Measurements from ENCODE around the gene SOX18. TPM values are rescaled to one million over a fixed set of nuclear protein-coding genes. Genes with fewer than 3 reads are reported as not detected.
A peak's percentile ranks its signal among the peaks of the same experiment; 100 is the strongest.

The SOX18 gene
- total RNA-seq, 1 experiment from 2014 or later: not detected

- intact Hi-C loops (cut with micrococcal nuclease; ENCODE audit: unreplicated experiment): no loop called here
These were observed 13.4 kb upstream of the SOX18 start, which contains the start of gene TCEA2 for GRCh38 chr20:64062596-64063388. TSS of gene TCEA2 (plus strand) at chr20:64063198. CDS start at chr20:64063313, 115 bp downstream.

GRCh38 chr20:64062276-64062595 is 12.8 kb upstream of the SOX18 start:
- Mint-ChIP-seq H3K27me3 (ENCODE audit: unreplicated experiment) (no peaks in the 10 kb centered on the region), H3K36me3 (ENCODE audit: insufficient read depth, unreplicated experiment) (peaks cover 45% of the 10 kb centered on the region), H3K4me3 (ENCODE audit: low read depth, unreplicated experiment) (peak overlapping the region; percentile 72), H3K4me1 (ENCODE audit: low read depth, unreplicated experiment) (peaks cover 61% of the 10 kb centered on the region), H3K27ac (ENCODE audit: unreplicated experiment) (peak overlapping the region; percentile 12), H3K9me3 (ENCODE audit: low read depth, unreplicated experiment) (no peaks in the 10 kb centered on the region)
- BruUV-seq (replicated peaks): no TSS peak
- CTCF ChIA-PET: interaction anchor here (1.0 to 1.6 kb wide), 4 partner anchors 9 to 24 kb away, joined by 3 to 7 read pairs (median 6); partner anchors contain the start of gene LKAAEAR1
- intact Hi-C loops (cut with micrococcal nuclease; ENCODE audit: unreplicated experiment): no loop called here
- no peak for DNase-seq
- no peak for TF ChIP-seq CTCF (IDR thresholded peaks at IDR 0.05; ENCODE audit: unreplicated experiment)

More at GRCh38 chr20:64062596-64063388, 13.4 kb upstream of the SOX18 start, which contains the start of gene TCEA2:
- DNase-seq: peak; percentile 99
- peaks cover 58% of the 10 kb centered on the region for H3K4me1 Mint-ChIP-seq (ENCODE audit: low read depth, unreplicated experiment)
- H3K27ac Mint-ChIP-seq (ENCODE audit: unreplicated experiment): peak within 1 kb of the TSS; percentile 24
- CTCF ChIA-PET: interaction anchor here (1.0 to 1.6 kb wide), 5 partner anchors 9 to 24 kb away, joined by 3 to 7 read pairs (median 6); partner anchors contain the start of gene LKAAEAR1
- no peak for TF ChIP-seq CTCF (IDR thresholded peaks at IDR 0.05; ENCODE audit: unreplicated experiment)
- peak within 1 kb of the TSS; percentile 72 for H3K4me3 Mint-ChIP-seq (ENCODE audit: low read depth, unreplicated experiment)
- peaks cover 45% of the 10 kb centered on the region for H3K36me3 Mint-ChIP-seq (ENCODE audit: insufficient read depth, unreplicated experiment)
- H3K9me3 Mint-ChIP-seq (ENCODE audit: low read depth, unreplicated experiment): no peaks in the 10 kb centered on the region
- no TSS peak for BruUV-seq (replicated peaks)
- no peaks in the 10 kb centered on the region for H3K27me3 Mint-ChIP-seq (ENCODE audit: unreplicated experiment)

GRCh38 chr20:64058536-64058935 is 9.1 kb upstream of the SOX18 start:
- Mint-ChIP-seq H3K27me3 (ENCODE audit: unreplicated experiment) (peaks cover 25% of the 10 kb centered on the region), H3K9me3 (ENCODE audit: low read depth, unreplicated experiment) (no peaks in the 10 kb centered on the region), H3K4me1 (ENCODE audit: low read depth, unreplicated experiment) (peaks cover 27% of the 10 kb centered on the region), H3K27ac (ENCODE audit: unreplicated experiment) (no peak overlapping the region), H3K36me3 (ENCODE audit: insufficient read depth, unreplicated experiment) (peaks cover 17% of the 10 kb centered on the region), H3K4me3 (ENCODE audit: low read depth, unreplicated experiment) (peak overlapping the region; percentile 49)
- CTCF ChIA-PET: no interaction called here
- DNase-seq: peak; percentile 50
- no TSS peak for BruUV-seq (replicated peaks)
- no peak for TF ChIP-seq CTCF (IDR thresholded peaks at IDR 0.05; ENCODE audit: unreplicated experiment)
- intact Hi-C loops (cut with micrococcal nuclease; ENCODE audit: unreplicated experiment): loop anchor here (10.0 kb wide), 1 partner anchor 164 kb away; the partner anchor contains the start of gene DNAJC5

GRCh38 chr20:64057628-64058498 is 8.4 kb upstream of the SOX18 start:
- Mint-ChIP-seq H3K36me3 (ENCODE audit: insufficient read depth, unreplicated experiment) (peaks cover 10% of the 10 kb centered on the region), H3K27ac (ENCODE audit: unreplicated experiment) (no peak overlapping the region), H3K27me3 (ENCODE audit: unreplicated experiment) (peaks cover 32% of the 10 kb centered on the region), H3K4me1 (ENCODE audit: low read depth, unreplicated experiment) (peaks cover 25% of the 10 kb centered on the region), H3K4me3 (ENCODE audit: low read depth, unreplicated experiment) (peak overlapping the region; percentile 49), H3K9me3 (ENCODE audit: low read depth, unreplicated experiment) (no peaks in the 10 kb centered on the region)
- no TSS peak for BruUV-seq (replicated peaks)
- peak; percentile 96 for DNase-seq
- intact Hi-C loops (cut with micrococcal nuclease; ENCODE audit: unreplicated experiment): loop anchor here (10.0 kb wide), 1 partner anchor 163 kb away; the partner anchor contains the start of gene DNAJC5
- CTCF ChIA-PET: interaction anchor here (0.6 to 2.7 kb wide), 3 partner anchors 19 to 488 kb away, joined by 3 to 13 read pairs (median 7); partner anchors contain the start of gene PRPF6
- TF ChIP-seq CTCF (IDR thresholded peaks at IDR 0.05; ENCODE audit: unreplicated experiment): peak; percentile 93

Measured in Calu3 (cell line).